NB4 (cell line): ENCODE measurements around the gene CD44.

ENCODE experiments used
- DNase-seq: peaks from one replicate; pipeline ENCODE4 v3.0.0; 2010; ENCODE audit warnings: low read depth
- H3K4me3 ChIP-seq: one replicate; pipeline ENCODE4 v1.5.1; 2011; ENCODE audit warnings: mild to moderate bottlenecking, low read depth, low read length, moderate library complexity
- MYC ChIP-seq: IDR thresholded peaks from 2 replicates; pipeline ENCODE4 v1.6.1; 2011; ENCODE audit warnings: low read depth, low read length
- POLR2A ChIP-seq: IDR thresholded peaks from 2 replicates; pipeline ENCODE4 v1.6.1; 2011; ENCODE audit warnings: mild to moderate bottlenecking; ENCODE audit not compliant: insufficient read length; ENCODE audit errors: extremely low read depth
- TF ChIP-seq, protein P1 (sequence below): IDR thresholded peaks from one replicate; pipeline ENCODE4 v1.5.1; 2012; ENCODE audit warnings: low read depth, low read length
- TF ChIP-seq, protein P2 (sequence below): IDR thresholded peaks from 2 replicates; pipeline ENCODE4 v1.6.1; 2011; ENCODE audit warnings: low read depth, low read length

The CD44 gene

DNA sequence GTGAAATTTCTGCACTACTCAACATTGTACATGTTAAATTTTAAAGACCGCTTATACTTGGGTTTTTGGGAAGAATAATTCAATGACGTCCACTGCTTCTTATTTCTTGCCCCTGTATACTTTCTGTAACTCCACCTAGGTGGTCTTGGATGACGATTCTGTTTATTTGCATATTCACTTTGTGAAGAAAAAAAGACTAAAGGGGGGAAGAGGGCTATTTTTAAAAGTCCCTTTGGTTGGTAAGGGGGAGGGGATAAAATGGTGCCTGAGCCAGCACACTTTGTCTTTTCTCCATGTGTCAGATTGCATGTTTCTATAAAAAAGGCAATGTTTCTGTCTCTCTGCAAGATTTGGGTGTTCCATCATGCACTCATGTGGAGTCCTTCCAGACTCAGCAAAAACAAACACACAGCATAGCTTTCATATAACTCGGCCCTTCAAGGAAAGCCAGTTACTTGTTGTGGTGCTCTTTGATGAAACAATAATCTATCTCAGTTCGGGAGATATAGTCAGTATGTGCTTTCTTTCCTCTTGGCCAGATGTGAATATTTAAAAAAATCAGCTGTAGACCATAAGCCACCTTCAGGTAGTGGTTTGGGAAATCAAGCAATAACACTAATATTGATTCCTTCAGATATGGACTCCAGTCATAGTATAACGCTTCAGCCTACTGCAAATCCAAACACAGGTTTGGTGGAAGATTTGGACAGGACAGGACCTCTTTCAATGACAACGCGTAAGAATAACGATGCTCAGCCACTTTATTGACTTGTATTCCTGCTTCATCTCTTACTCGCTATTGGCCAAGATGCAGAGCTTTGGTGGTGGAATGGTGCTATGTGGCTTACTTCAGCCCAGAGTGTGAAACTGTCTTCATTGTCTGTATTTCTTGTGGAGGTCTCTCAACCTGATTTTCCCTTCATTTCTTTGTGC, 68.8 kb downstream of the CD44 start:
- TF ChIP-seq POLR2A (no peak), MYC (no peak)
- TF ChIP-seq, protein P1, sequence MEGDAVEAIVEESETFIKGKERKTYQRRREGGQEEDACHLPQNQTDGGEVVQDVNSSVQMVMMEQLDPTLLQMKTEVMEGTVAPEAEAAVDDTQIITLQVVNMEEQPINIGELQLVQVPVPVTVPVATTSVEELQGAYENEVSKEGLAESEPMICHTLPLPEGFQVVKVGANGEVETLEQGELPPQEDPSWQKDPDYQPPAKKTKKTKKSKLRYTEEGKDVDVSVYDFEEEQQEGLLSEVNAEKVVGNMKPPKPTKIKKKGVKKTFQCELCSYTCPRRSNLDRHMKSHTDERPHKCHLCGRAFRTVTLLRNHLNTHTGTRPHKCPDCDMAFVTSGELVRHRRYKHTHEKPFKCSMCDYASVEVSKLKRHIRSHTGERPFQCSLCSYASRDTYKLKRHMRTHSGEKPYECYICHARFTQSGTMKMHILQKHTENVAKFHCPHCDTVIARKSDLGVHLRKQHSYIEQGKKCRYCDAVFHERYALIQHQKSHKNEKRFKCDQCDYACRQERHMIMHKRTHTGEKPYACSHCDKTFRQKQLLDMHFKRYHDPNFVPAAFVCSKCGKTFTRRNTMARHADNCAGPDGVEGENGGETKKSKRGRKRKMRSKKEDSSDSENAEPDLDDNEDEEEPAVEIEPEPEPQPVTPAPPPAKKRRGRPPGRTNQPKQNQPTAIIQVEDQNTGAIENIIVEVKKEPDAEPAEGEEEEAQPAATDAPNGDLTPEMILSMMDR, result no peak
- TF ChIP-seq, protein P2, sequence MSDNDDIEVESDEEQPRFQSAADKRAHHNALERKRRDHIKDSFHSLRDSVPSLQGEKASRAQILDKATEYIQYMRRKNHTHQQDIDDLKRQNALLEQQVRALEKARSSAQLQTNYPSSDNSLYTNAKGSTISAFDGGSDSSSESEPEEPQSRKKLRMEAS, result no peak
- DNase-seq, result no peak
- no peak overlapping the region for H3K4me3 ChIP-seq

DNA sequence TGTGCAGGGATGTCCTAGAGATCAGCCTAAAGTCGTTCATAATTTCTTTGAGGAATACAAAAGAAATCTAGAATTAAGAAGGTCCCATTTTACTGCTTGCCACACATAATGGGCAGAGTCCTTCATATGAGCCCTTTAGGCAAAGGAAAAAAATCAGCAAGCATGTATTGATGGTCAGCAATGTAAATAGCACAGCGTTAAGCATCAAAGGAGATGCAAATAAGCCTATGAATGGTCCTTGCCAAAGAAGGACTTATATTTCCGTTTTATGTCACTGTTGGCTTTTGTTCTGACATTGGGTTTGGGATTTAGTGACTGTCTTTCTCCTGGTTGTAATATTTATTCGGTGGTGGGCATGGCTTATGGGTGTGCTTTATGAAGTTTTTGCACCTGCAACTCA, 69.8 kb downstream of the CD44 start:
- no peak for DNase-seq
- TF ChIP-seq POLR2A (no peak), MYC (no peak)
- TF ChIP-seq, protein P2, result no peak
- TF ChIP-seq, protein P1, result no peak
- H3K4me3 ChIP-seq, result no peak overlapping the region

DNA sequence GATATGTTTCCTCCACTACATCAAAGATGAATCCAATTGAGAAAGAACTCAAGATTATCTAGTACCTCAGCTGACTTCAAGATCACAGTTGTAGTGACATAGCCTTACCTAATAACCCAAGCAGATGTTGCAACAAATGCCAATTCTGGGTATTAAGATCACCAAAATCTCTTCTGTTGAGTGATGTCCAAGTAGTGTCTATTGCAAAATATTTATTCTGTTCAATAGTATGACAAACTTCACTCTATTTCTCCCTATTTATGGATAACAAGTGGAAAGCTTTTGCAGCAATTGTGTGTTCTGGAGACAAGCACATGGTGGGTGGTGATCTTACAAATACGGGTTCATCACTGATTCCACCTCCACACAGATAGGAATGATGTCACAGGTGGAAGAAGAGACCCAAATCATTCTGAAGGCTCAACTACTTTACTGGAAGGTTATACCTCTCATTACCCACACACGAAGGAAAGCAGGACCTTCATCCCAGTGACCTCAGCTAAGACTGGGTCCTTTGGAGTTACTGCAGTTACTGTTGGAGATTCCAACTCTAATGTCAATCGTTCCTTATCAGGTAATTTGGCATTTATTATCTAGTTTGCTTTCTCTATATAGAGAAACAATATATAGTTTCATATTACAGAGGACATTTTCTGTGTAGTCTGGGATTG, 72.0 kb downstream of the CD44 start:
- H3K4me3 ChIP-seq, result no peak overlapping the region
- DNase-seq, result peak; percentile 21
- TF ChIP-seq, protein P1, result no peak
- TF ChIP-seq MYC, result no peak
- no peak for TF ChIP-seq POLR2A
- TF ChIP-seq, protein P2, result no peak

DNA sequence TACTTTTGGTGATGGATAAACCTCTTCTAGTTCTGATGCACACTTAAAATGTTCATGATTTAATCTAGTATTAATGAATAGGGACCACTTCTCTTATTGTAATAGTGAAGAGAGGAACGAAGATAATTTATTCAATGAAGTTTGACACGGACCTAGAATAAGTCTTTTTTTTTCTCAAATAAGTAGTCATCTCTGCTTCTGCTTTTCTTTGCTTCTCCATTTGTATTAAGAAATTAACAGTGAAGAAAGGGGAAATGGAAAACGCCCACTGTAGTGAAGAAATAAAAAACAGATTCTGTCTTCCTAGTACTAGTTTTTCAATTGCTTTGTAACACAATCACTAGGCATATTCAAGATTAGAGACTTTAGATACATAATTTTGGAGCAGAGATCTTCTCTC, 73.0 kb downstream of the CD44 start:
- TF ChIP-seq, protein P1, result no peak
- TF ChIP-seq, protein P2, result no peak
- TF ChIP-seq MYC (no peak), POLR2A (no peak)
- H3K4me3 ChIP-seq, result no peak overlapping the region
- DNase-seq, result peak; percentile 69

DNA sequence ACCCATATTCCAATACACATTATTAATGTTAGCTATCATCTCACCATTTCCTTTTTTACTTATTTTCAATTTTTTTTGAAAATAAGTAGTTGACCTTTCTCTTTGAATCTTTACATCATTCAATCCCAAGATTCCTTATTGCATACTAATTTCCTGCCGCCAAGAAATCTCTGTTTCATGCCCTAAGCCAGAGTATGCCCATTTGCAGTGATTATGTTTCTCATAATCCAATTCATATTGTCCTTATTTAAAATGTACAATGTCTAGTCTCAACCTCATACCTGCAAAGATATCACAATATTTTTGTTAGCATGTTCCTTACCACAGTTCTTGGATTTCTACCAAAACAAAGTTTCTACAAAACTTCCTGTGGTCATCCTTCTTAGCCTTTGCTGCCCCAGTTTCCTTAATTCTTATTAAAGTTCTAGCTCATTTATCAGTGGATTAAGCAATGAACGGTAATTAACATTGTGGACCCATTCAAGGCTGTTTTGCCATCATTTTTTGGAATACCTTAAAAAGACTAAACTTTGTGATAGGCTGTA, 75.3 kb downstream of the CD44 start:
- TF ChIP-seq, protein P2, result no peak
- TF ChIP-seq MYC (no peak), POLR2A (no peak)
- TF ChIP-seq, protein P1, result no peak
- no peak overlapping the region for H3K4me3 ChIP-seq
- no peak for DNase-seq
